Activated CD8-positive, alpha-beta T cell treated with anti-CD3 and anti-CD28 coated beads, Interleukin-2, amount 10 ng/mL, durations not matched to agents 7 days and 5 days (primary cell): ENCODE data around the gene PHRF1. TPM values are rescaled to one million over a fixed set of nuclear protein-coding genes. Genes with fewer than 3 reads are reported as not detected.

Source experiments
- ATAC-seq: fragments of 150-1000 bp; cut with Tn5 transposase; one replicate; pipeline ENCODE4 v1.10.0; 2021; ENCODE audit warnings: moderate library complexity
- CTCF ChIA-PET: fragments of 350-600 bp; sonication (Branson Sonifier 250); formaldehyde crosslinking; loops from one replicate; lab custom pipeline; 2021; ENCODE audit warnings: antibody characterized with exemption; lab: Charles Lee
- POLR2A ChIA-PET: fragments of 350-600 bp; sonication (Branson Sonifier 250); formaldehyde crosslinking; loops from one replicate; lab custom pipeline; 2021; ENCODE audit warnings: antibody characterized with exemption; lab: Charles Lee
- DNase-seq: peaks from one replicate; pipeline ENCODE4 v3.0.0-alpha.2; 2020
- H3K27ac Mint-ChIP-seq: one replicate; pipeline ENCODE4 v1.8.0; 2021; ENCODE audit warnings: mild to moderate bottlenecking, mixed read lengths
- H3K27me3 Mint-ChIP-seq: one replicate; pipeline ENCODE4 v1.8.0; 2021; ENCODE audit warnings: low read depth, mixed read lengths
- H3K36me3 Mint-ChIP-seq: one replicate; pipeline ENCODE4 v1.8.0; 2021; ENCODE audit warnings: low read depth, mixed read lengths
- H3K4me1 Mint-ChIP-seq: one replicate; pipeline ENCODE4 v1.8.0; 2021; ENCODE audit warnings: low read depth, mixed read lengths
- H3K4me3 Mint-ChIP-seq: one replicate; pipeline ENCODE4 v1.8.0; 2021; ENCODE audit warnings: mild to moderate bottlenecking, mixed read lengths
- H3K9me3 Mint-ChIP-seq: one replicate; pipeline ENCODE4 v1.8.0; 2022; ENCODE audit warnings: mixed read lengths; ENCODE audit not compliant: insufficient read depth
- total RNA-seq, 2 experiments: library from RNA; stranded (reverse); gene quantifications; one replicate each; pipeline ENCODE4 v1.2.3, GENCODE V29; 2021

Gene PHRF1
- total RNA-seq, 2 experiments from 2014 or later, result 53.7 to 58.1 TPM

DNA sequence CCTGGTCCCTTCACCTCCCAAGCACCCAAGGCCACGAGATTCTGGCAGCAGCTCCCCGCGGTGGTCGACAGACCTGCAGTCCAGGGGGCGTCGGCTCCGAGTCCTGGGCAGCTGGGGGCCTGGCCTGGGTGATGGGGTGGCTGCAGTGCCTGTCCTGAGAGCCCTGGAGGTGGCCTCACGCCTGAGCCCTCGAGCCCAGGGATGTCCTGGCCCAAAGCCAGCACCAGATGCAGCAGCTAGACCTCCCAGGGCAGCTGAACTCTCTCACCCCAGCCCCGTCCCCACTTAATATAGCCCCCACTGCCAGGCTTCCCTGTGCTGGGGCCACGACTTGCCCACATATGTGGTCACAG, 22.3 kb upstream of the PHRF1 start:
- POLR2A ChIA-PET, result interaction anchor here (1.4 kb wide), 1 partner anchor 15 kb away, joined by 5 read pairs; no protein-coding TSS in a partner anchor
- Mint-ChIP-seq H3K27me3 (peaks cover 10% of the 10 kb centered on the region), H3K36me3 (no peaks in the 10 kb centered on the region), H3K9me3 (no peaks in the 10 kb centered on the region), H3K27ac (no peak overlapping the region), H3K4me3 (no peak overlapping the region), H3K4me1 (peaks cover 3% of the 10 kb centered on the region)
- CTCF ChIA-PET, result interaction anchor here (1.0 to 4.7 kb wide), 9 partner anchors 13 to 185 kb away, joined by 3 to 86 read pairs (median 7); partner anchors contain the start of gene LRRC56
- no peak for DNase-seq
- no peak for ATAC-seq

DNA sequence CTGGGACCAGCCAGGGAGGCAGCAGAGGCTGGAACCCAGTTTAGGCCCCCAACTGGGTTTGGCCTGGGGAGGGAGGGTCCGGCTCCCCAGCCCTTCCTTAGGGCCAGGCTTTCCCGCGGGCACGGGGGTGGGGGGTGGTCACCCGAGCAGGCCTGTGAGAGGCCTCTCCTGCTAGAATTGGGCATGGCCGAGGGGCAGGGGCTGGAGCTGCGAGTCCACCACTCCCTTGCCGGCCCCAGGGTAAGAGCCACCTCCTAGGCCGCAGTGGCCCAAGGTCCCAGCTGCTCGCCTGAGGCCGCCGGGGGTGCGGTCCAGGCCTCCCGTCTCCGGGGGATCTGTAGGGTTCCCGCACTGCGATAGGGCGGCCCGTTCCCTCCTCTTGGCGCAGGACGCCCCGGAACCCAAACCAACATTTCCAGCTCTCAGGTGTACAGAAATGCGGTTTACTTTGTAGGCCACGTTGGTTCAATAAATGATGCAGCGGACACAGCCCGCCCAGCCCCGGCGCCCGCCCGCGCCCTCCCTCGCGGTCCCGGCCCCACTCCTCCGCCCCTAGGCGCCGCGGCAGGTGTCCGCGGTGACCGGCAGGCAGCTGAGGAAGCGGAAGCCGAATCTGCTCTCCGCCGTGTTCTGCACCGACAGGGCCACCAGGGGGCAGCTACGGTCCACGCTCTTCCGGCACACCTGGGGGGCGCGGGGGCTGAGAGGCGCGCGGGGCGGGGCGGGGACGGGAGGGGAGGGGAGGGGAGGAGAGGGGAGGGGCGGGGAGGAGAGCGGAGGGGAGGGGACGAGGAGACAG, 21.6 kb upstream of the PHRF1 start:
- H3K27ac Mint-ChIP-seq, result no peak overlapping the region
- no peaks in the 10 kb centered on the region for H3K9me3 Mint-ChIP-seq
- peak overlapping the region; percentile 43 for H3K4me3 Mint-ChIP-seq
- peaks cover 3% of the 10 kb centered on the region for H3K4me1 Mint-ChIP-seq
- ATAC-seq (peak; percentile 71), DNase-seq (peak; percentile 81)
- H3K36me3 Mint-ChIP-seq, result no peaks in the 10 kb centered on the region
- H3K27me3 Mint-ChIP-seq, result peaks cover 10% of the 10 kb centered on the region
- ChIA-PET CTCF (interaction anchor here (0.6 to 4.7 kb wide), 22 partner anchors 9 to 203 kb away, joined by 3 to 86 read pairs (median 5); partner anchors contain the start of genes DEAF1, IRF7, LRRC56 and PHRF1), POLR2A (interaction anchor here (1.2 to 1.7 kb wide), 3 partner anchors 14 to 172 kb away, joined by 3 to 7 read pairs (median 5); no protein-coding TSS in a partner anchor)

GRCh38 chr11:555227-555779, 21.0 kb upstream of the PHRF1 start:
- POLR2A ChIA-PET, result interaction anchor here (1.1 to 1.7 kb wide), 4 partner anchors 13 to 171 kb away, joined by 3 to 7 read pairs (median 4); no protein-coding TSS in a partner anchor
- Mint-ChIP-seq H3K4me1 (peaks cover 9% of the 10 kb centered on the region), H3K36me3 (no peaks in the 10 kb centered on the region), H3K27ac (no peak overlapping the region), H3K27me3 (peaks cover 14% of the 10 kb centered on the region), H3K4me3 (peak overlapping the region; percentile 43), H3K9me3 (no peaks in the 10 kb centered on the region)
- no peak for DNase-seq
- CTCF ChIA-PET, result interaction anchor here (0.7 to 4.7 kb wide), 20 partner anchors 8 to 202 kb away, joined by 3 to 86 read pairs (median 5); partner anchors contain the start of genes DEAF1, IRF7, LRRC56 and PHRF1
- ATAC-seq, result peak; percentile 11

DNA sequence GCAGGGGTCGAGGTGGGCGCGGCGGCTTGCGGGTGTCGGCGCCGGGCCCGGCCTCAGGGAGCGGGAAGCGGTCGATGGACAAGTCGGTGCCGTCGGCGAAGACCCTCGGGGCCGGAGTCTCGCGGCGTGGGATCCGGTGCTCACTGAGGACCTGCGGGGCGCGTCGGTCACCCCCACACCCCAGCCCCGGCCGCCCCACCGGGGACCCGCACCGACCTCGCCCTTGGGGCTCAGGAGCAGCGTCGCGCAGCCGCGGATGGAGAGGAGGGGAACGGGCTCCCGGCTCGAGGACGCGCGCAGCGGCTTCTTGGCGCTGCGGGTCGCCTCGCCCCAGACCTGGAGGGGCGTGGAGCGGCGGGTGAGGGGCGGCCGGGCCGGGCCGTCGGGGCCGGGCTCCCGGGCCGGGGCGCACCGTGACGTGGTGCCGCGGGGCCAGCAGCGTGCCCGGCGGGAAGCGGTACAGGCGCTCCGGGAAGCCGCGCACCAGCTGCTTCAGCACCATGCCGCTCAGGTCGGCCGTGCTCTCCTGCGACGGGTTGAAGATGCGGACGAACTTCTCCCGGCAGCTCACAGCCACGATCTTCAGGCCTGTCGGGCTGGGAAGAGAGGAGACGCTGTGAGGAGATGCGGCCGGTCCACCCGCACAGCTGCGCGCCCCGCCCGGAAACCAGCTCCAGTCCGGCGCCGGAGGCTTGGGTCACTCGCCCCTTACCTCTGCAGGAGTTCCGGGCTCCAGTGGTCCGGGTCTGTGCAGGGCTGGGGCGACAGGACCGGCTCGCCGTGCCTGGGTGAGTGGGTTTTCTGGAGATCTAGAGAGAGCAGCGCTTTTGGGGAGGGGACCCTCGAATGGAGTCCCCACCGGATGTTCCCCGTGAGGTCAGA, 20.2 kb upstream of the PHRF1 start:
- H3K4me1 Mint-ChIP-seq, result peaks cover 11% of the 10 kb centered on the region
- ChIA-PET CTCF (interaction anchor here (0.7 to 4.7 kb wide), 14 partner anchors 11 to 169 kb away, joined by 3 to 86 read pairs (median 6); partner anchors contain the start of genes DEAF1, PHRF1 and TMEM80), POLR2A (interaction anchor here (1.1 to 1.7 kb wide), 4 partner anchors 13 to 170 kb away, joined by 3 to 7 read pairs (median 4); partner anchors contain the start of gene IRF7)
- H3K4me3 Mint-ChIP-seq, result peak overlapping the region; percentile 48
- peaks cover 14% of the 10 kb centered on the region for H3K27me3 Mint-ChIP-seq
- DNase-seq, result no peak
- ATAC-seq, result no peak
- H3K36me3 Mint-ChIP-seq, result no peaks in the 10 kb centered on the region
- no peaks in the 10 kb centered on the region for H3K9me3 Mint-ChIP-seq
- H3K27ac Mint-ChIP-seq, result no peak overlapping the region

DNA sequence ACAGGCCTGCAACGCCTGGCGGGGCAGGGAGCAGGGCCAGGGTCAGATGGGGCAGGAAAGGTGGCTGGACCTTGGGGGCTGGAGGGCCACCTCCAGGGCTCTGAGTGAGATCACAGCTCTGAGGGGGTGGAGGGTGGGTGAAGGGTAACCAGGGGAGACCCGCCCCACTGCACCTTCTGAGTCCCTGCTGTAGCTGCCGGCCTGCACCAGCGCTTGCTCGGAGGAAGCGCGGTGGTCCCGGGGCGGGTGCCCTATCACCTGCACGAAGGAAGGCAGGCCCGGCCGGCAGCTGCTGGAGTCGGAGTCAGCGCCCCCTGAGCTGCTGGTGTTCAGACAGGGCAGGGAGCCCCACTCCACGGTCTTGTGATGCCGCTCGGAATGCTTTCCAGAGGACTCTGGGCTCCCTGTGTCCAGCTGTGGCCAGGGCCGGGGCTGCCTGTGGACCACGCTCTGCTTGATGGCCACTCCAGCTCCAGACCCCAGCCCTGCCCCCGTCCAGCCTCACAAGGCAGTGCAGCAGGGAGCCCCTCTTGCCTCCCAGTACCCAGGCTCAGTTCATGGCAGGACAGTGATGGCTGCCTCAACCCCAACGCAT, 19.5 kb upstream of the PHRF1 start:
- Mint-ChIP-seq H3K9me3 (no peaks in the 10 kb centered on the region), H3K27me3 (peaks cover 14% of the 10 kb centered on the region), H3K4me3 (peak overlapping the region; percentile 48), H3K36me3 (peaks cover 4% of the 10 kb centered on the region), H3K27ac (no peak overlapping the region), H3K4me1 (peaks cover 15% of the 10 kb centered on the region)
- DNase-seq (no peak), ATAC-seq (no peak)
- ChIA-PET CTCF (interaction anchor here (1.2 to 4.7 kb wide), 4 partner anchors 10 to 168 kb away, joined by 5 to 86 read pairs (median 19); no protein-coding TSS in a partner anchor), POLR2A (interaction anchor here (1.1 to 1.4 kb wide), 3 partner anchors 12 to 59 kb away, joined by 3 to 4 read pairs (median 3); partner anchors contain the start of gene IRF7)

GRCh38 chr11:557328-558132, 18.7 kb upstream of the PHRF1 start:
- H3K9me3 Mint-ChIP-seq, result no peaks in the 10 kb centered on the region
- peaks cover 17% of the 10 kb centered on the region for H3K4me1 Mint-ChIP-seq
- peaks cover 14% of the 10 kb centered on the region for H3K27me3 Mint-ChIP-seq
- DNase-seq, result no peak
- no peak overlapping the region for H3K4me3 Mint-ChIP-seq
- ATAC-seq, result no peak
- peaks cover 4% of the 10 kb centered on the region for H3K36me3 Mint-ChIP-seq
- POLR2A ChIA-PET, result interaction anchor here (1.3 to 1.4 kb wide), 2 partner anchors 19 to 58 kb away, joined by 3 to 4 read pairs; partner anchors contain the start of gene IRF7
- H3K27ac Mint-ChIP-seq, result no peak overlapping the region
- CTCF ChIA-PET, result interaction anchor here (1.2 to 4.7 kb wide), 3 partner anchors 10 to 168 kb away, joined by 5 to 86 read pairs (median 23); no protein-coding TSS in a partner anchor

- no peak for ATAC-seq
- ChIA-PET POLR2A (no interaction called here), CTCF (interaction anchor here (2.1 kb wide), 1 partner anchor 168 kb away, joined by 7 read pairs; no protein-coding TSS in a partner anchor)
- no peak overlapping the region for H3K4me3 Mint-ChIP-seq
- H3K9me3 Mint-ChIP-seq, result no peaks in the 10 kb centered on the region
- no peak overlapping the region for H3K27ac Mint-ChIP-seq
- H3K27me3 Mint-ChIP-seq, result peaks cover 14% of the 10 kb centered on the region
- peaks cover 6% of the 10 kb centered on the region for H3K36me3 Mint-ChIP-seq
- DNase-seq, result no peak
- peaks cover 17% of the 10 kb centered on the region for H3K4me1 Mint-ChIP-seq
Observed at GRCh38 chr11:558503-558902, 17.8 kb upstream of the PHRF1 start.

DNA sequence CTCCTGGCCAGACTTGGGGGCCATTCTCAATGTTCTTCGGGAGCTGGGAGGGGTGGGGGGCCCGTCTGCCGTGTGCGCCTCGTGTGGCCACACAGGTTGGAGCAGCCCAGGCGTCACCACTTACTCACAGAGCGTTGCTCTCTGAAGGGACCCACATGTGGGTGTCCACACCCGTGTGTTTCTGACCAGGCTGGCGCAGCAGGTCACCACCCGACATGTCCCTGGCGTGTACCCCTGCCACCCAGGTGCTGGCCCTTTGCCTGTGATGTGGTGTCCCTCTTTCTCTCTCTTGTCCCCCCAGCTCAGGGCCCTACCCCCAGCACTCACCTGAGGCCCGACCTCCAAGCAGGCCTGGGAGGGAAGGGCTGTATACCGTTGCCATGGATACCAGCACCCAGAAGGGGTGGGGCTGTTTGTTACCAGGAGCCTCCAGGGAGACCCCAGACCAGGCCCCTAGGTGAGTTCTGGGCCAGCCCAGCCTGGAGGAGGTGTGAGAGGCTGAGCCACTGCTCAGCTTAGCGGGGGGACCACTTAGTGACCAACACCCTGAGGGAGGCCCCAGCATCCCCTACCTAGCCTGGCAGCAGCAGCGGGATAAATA, 17.1 kb upstream of the PHRF1 start:
- Mint-ChIP-seq H3K27me3 (peaks cover 14% of the 10 kb centered on the region), H3K36me3 (peaks cover 8% of the 10 kb centered on the region), H3K4me1 (peaks cover 17% of the 10 kb centered on the region), H3K9me3 (no peaks in the 10 kb centered on the region), H3K4me3 (no peak overlapping the region), H3K27ac (no peak overlapping the region)
- CTCF ChIA-PET, result interaction anchor here (2.1 kb wide), 1 partner anchor 167 kb away, joined by 7 read pairs; no protein-coding TSS in a partner anchor
- POLR2A ChIA-PET, result interaction anchor here (0.9 kb wide), 1 partner anchor 137 kb away, joined by 3 read pairs; no protein-coding TSS in a partner anchor
- ATAC-seq, result no peak
- no peak for DNase-seq

DNA sequence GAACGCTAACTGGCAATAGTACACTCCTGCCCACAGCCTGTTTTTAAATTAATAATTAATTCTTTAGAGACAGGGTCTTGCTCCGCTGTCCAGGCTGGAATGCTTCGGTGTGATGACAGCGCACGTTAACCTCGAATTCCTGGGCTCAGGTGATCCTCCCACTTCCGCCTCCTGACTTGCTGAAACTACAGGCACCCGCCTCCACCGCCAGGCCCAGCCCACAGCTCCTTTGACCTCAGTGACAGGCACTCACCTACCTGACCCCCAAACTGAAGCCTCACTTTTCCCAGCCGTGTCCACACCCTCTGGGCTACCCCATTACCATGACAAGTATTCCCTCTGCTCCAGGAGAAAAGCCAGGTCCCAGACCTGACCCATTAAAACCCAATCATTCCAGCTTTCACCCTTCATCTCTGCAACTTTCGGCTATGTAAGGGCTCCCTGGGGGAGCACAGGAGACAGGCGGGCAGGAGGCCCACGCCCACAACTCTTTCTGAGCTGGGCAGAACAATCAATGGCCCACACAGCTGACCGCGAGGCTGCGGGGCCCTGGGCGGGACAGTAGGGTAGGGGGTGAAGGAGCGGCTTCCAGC, 16.5 kb upstream of the PHRF1 start:
- ChIA-PET POLR2A (interaction anchor here (0.9 kb wide), 1 partner anchor 136 kb away, joined by 3 read pairs; no protein-coding TSS in a partner anchor), CTCF (interaction anchor here (2.1 kb wide), 1 partner anchor 167 kb away, joined by 7 read pairs; no protein-coding TSS in a partner anchor)
- Mint-ChIP-seq H3K4me1 (peaks cover 17% of the 10 kb centered on the region), H3K4me3 (peak overlapping the region; percentile 95), H3K9me3 (no peaks in the 10 kb centered on the region), H3K36me3 (peaks cover 8% of the 10 kb centered on the region), H3K27me3 (peaks cover 14% of the 10 kb centered on the region), H3K27ac (peak overlapping the region; percentile 75)
- DNase-seq (no peak), ATAC-seq (no peak)
